GM06990 (cell line): ENCODE results near the gene KRT79.
A peak's percentile ranks its signal among the peaks of the same experiment; 100 is the strongest.
"Not testable (repeated sequence)": the region's sequence is repeated elsewhere in the genome, so short reads cannot be mapped to it uniquely, and the experiment has no call there.

Experiments used
- DNase-seq: peaks from one replicate; pipeline ENCODE4 v3.0.0-alpha.2; 2011; ENCODE audit not compliant: insufficient read length; ENCODE audit errors: extremely low read depth
- H3K27me3 ChIP-seq: replicated peaks from 2 replicates; pipeline ENCODE4 v1.6.0; 2011; ENCODE audit warnings: low read length; ENCODE audit not compliant: control insufficient read depth, insufficient read depth
- H3K36me3 ChIP-seq: 2 replicates; pipeline ENCODE4 v1.5.1; 2011; ENCODE audit warnings: low read length; ENCODE audit not compliant: control insufficient read depth, insufficient read depth
- H3K4me3 ChIP-seq: replicated peaks from 2 replicates; pipeline ENCODE4 v1.5.1; 2011; ENCODE audit warnings: low read depth, mild to moderate bottlenecking, control low read depth, low read length
- CTCF ChIP-seq: IDR thresholded peaks from 2 replicates; pipeline ENCODE4 v1.5.1; 2011; ENCODE audit warnings: low read length, control low read depth, mild to moderate bottlenecking, inconsistent platforms; ENCODE audit not compliant: insufficient read depth, poor library complexity, severe bottlenecking

KRT79 gene

DNA sequence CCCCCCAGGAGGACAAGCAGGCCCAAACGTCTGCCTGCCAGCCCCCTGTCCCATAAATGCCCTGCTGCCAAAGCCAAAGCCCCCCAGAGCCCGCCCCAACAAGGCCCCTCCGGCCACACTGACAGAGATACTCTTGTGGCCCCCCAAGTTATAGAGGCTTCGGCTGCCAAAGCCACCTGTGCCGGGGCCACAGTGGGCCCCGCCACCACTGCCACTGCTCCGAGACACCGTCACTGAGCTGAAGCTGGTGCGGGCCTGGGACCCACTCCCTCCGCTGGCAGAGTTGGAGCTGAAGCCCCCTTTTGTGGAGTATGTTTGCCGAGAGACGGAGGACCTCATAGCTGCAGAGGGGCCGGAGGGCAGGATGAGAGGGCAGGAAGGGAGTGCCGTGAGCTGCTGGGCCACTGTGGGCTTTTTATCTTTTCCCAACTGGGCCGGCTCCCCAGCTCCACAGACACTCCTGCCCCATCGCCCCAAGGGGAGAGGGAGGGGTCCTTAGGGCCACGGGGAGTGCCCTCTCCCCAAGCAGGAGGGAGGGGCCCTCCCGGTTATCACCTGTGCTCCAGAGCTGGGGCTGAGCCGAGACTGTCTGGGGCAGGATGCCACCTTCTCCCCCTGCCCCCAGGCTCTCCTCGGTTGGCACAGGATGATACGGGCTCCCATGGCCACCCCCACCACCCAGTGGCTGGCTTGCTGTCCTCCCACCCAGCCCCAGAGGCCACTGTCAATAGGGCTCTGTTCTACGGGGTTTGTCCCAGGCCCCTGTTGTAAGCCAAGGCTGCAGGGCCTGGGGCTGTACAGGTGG, at the start of gene KRT79:
Gene KRT79, minus strand, starts transcription at position 390 of the 805 bp plus-strand sequence. Its CDS starts 51 bp downstream, at position 339.
- no peak for DNase-seq
- TF ChIP-seq CTCF: no peak
- no peak within 1 kb of the TSS for H3K4me3 ChIP-seq
- H3K36me3 ChIP-seq: no peaks in the 10 kb centered on the region
- H3K27me3 ChIP-seq: no peaks in the 10 kb centered on the region; the same call in none of the 2 replicates

DNA sequence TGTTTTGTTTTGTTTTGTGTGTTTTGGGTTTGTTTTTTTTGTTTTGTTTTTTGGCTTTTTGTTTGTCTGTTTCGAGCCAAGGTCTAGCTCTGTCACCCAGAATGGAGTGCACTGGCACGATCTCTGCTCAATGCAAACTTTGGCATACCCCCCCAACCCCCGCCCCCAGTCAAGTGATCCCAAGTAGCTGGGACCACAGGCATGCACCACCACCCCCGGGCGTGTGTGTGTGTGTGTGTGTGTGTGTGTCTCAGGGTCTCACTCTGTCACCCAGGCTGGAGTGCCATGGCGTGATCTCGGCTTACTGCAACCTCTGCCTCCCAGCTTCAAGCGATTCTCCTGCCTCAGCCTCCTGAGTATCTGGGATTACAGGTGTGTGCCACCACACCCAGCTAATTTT, 46.4 kb upstream of the KRT79 start:
- H3K27me3 ChIP-seq, DNase-seq, H3K36me3 ChIP-seq, H3K4me3 ChIP-seq: not testable (repeated sequence)

DNA sequence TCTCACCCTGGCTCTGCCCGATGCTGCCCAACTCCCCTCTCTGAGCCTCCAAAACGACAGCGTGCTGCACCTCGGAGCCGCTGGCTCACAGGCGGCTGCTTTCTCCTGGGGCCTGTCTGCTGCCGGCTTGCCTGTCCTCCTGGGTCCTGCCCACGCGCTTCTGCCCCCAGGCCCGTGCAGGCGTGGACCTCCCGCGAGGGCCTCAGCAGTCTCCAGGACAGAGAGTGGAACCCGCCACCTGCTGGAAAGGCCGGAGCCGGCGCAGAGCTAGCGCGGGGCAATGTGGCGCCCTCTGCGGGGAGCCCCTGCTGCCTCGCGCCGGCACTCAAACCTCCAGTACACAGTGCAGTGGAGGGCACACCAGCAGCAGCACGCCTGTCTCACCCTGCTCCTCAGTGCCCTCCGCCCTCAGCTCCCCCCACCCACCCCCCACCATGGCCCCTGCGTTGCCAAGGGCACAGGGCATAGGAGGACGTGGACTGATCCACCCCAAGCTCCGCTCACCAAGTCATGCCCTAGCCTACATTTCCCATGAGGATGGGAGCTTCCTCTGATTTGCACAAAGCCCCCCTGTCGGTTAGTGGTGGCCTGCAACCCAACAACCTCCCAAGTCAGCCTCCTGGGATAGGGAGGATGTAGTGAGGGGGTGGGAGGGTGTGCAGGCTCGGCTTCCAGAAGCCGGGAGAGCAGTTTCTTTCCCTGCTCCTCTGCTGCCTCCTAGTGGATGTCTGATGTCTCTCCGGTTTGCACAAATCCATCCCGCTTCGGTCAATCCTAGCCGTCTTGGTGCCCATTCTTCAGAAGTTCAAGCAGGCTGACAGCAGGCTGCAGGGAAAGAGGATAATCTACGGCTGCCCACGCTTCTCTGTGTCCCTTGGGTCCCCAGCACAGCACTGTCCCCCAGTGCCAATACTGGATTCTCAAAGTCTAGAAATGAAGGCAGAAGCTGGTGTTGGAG, 45.6 kb upstream of the KRT79 start:
- Histone ChIP-seq H3K4me3 (no peak overlapping the region), H3K27me3 (no peaks in the 10 kb centered on the region), H3K36me3 (no peaks in the 10 kb centered on the region)
- peak; percentile 90 for TF ChIP-seq CTCF
- peak; percentile 69 for DNase-seq

DNA sequence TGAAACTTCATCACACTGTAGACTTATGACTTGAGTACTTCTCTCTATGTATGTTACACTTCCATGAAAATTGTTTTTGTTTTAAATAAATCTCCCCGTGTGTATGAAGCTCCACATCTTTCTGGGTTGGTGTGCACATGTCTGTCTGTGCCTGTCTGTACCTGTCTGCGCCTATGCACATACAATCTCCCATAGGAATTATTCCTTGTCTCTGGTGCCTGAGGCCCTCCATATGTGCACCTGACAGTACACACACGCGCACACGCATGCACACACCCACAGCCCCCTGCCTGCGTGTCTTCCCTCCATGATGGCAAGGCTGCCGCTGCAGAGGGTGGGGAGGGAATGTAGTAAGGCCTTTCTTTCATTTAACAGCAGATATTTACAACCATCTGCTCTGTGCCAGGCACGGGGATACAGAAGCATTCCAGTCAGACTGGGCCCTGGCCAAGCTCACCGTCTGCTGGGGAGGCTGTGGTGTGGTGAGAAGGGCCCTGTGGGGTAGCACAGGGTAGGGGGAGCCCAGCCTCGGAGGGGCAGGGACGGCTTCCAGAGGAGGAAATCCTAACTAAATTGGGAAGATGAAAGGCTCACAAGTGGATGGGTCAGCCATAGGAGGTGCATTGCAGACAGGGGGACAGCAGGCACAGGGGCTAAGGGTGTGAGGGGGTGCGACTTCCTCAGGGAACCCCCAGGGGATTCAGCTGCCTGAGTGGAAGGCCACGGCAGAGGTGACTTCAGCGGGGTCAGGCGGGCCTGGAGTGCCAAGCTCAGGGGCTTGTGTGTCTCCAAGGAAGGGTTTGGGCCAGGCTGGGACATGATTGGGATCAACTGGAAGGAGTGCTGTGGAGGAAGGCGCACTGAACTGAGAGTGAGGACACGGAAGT, 44.6 kb upstream of the KRT79 start:
- H3K4me3 ChIP-seq: no peak overlapping the region
- no peaks in the 10 kb centered on the region for H3K27me3 ChIP-seq
- H3K36me3 ChIP-seq: no peaks in the 10 kb centered on the region
- TF ChIP-seq CTCF: no peak
- DNase-seq: no peak

DNA sequence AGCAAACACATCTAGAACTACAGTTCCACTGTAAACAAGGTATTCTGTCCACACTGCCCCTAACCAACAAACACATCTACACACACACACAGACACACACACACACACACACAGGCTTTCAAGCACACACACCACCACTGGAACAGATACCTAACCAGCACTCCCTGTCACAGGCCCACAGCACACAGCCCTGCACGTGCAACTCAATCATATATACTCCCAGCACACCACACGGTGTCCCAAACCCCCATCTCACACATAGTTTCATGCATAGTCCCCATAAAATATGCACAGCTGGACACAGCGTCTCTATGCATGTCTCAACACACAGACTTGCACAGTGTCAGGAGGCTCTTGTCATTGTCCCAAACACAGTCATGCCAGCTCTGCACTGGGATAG, 43.1 kb upstream of the KRT79 start:
- no peak for TF ChIP-seq CTCF
- DNase-seq: no peak
- Histone ChIP-seq H3K36me3 (no peaks in the 10 kb centered on the region), H3K4me3 (no peak overlapping the region), H3K27me3 (no peaks in the 10 kb centered on the region)
